ENCODE data around the gene ARIH2.
"Not testable (repeated sequence)": the region's sequence is repeated elsewhere in the genome, so short reads cannot be mapped to it uniquely, and the experiment has no call there.

ARIH2 gene

DNA sequence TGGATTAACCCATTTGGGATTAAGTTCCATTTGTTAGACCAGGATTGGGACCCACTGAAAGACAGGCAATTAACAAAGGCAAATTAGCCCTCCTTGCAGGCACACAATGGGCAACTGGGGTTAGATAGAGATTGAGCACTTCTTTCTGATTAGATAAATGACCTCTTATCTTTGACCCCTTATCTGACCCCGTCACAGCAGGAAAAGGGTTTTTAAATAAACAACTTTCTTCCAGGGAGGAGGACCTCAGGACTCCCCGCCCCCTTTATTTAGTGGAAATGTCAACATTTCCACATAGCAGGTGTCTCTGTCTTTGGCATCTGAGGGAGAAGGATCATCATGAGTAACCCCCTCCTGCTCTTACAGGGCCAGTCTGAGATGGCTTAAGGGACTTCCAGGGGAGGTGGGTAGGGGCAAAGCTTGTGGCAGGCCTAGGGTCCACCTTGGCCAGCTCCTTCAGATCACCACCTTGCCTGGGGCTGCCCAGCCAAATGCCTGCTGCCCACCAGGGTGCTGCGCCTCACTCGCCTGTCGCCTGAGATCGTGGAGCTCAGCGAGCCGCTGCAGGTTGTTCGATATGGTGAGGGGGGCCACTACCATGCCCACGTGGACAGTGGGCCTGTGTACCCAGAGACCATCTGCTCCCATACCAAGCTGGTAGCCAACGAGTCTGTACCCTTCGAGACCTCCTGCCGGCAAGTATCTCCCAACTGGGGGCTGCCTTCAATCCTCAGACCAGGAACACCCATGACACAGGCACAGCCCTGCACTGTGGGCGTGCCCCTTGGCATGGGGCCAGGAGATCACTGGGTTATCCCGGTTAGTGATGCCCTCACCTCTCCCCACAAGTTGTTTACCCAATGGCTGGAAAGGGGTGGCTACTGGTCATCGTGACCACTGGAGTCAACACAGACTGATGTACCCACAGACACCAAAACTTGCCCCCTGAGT is 86.0 kb downstream of the ARIH2 start:
- no peak for DNase-seq (ENCODE audit: low read depth)

DNA sequence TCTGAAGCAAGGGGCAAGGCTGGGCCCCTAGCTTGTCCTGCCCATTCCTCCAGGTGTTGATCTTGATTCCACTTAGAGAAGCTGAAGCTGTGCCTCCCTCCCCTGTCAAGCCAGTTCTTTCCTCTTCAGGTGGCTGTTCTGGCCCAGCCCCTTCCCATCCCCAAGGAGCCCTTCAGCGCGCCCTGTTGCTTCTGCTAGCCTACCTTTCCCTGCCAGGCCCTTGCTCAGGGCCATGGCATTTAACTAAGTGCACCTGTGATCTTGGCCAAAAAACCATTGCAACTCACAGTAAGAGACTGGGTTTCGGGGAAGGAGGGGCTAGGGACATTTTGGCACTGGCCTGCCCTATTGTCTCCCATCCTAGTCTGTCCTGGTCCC is 86.7 kb downstream of the ARIH2 start:
- DNase-seq (ENCODE audit: low read depth) = no peak

DNA sequence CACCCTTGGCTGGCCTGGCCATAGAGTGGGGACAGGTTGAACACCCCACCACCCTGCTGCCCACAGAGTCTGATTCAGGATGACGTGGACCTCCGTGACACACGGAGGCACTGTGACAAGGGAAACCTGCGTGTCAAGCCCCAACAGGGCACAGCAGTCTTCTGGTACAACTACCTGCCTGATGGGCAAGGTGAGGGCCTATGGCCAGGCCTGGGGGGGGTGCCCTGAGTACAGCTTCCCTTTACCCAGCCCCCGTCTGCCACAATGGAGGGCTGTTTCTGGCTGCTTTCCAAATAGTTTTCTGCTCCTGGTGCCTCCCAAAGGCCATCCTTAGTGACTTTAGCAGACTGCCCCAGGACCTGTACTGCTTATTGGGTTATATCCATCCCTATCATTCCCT is 87.4 kb downstream of the ARIH2 start:
- no peak for DNase-seq (ENCODE audit: low read depth)

DNA sequence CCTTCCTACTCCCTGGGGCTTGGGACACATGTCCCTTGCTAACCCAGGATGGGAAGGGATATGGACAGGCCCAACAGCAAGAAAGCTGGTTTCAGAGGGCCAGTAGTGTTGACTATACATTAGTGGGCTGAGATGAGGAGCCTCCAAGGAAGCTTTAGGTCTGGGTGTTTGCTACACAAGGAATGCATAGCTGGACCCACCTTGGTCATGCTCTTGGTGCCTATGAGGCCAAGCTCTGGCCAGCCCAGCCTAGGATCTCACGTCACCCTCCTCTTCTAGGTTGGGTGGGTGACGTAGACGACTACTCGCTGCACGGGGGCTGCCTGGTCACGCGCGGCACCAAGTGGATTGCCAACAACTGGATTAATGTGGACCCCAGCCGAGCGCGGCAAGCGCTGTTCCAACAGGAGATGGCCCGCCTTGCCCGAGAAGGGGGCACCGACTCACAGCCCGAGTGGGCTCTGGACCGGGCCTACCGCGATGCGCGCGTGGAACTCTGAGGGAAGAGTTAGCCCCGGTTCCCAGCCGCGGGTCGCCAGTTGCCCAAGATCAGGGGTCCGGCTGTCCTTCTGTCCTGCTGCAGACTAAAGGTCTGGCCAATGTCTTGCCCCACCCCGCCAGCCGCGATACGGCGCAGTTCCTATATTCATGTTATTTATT is 87.9 kb downstream of the ARIH2 start:
- no peak for DNase-seq (ENCODE audit: low read depth)

DNA sequence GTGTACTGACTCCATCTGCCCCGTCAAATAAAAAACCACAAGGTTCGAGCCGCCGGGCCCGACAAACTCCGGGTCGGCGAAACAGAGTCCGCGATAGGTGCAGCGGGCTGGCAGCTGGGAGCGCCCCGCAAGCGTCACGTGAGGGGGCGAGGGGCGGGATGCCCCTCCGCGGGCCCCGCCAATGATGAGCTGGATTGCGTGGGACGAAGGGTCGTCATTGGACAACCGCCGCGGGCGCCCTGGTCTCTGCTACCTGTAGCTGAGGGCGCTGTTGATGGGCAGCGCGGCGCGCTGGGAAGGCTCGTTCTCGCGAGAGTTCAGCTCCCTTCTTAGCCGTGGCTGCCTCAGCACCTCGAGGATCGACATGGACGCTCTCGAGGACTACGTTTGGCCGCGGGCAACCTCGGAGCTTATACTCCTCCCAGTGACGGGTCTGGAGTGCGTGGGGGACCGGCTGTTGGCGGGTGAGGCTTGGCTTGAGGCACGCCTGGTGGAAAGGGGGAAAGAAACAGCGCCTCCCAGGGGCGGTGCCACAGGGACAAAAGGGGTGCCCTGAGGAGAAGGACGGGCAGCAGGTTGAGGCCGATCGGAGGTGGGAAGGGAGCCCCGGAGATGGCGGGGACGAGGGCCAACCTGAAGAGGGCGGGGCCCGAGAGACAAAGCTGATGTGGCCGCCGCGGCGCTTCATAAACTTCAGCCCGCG is 88.6 kb downstream of the ARIH2 start, which contains the start of gene WDR6:
WDR6 (plus strand) TSS at position 324 of the 703 bp plus-strand sequence; CDS start at position 365, 41 bp downstream.
- peak; percentile 87 for DNase-seq (ENCODE audit: low read depth)

DNA sequence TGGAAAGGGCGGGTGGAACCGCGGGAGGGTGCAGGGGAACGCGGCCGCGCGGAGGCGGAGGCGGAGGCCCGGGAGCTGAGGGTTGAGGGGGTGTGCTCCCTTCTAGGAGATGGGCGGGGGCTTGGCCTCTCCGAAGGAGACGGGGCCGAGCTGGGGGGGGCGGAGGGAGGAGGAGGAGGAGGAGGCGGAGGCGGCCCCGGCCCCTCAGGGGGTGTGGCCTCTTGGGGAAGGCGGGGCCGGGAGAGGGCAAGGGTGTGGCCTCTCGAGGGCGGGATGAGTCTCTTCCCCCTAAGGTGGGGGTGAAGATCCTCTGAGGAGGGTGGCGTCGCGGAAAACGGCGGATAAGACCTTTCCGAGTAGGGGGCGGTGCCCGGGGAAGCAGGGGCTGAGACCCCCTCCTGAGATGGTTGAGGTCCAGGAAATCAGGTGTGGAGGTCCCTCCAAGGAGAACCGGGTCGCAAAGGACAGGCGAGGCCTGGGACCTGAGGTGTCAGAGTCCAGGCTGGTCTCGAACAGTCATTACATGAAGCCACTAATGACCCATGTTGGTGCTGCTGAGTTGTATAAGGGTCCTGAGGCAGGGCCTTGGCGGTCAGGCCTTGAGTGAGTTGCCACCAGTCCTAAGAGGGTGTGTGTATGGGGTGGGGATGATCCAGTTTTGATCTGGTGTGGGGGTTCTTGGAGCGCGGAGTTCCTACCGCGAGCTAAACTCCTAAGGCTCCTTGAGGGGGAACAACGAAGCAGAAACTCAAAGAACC is 89.3 kb downstream of the ARIH2 start:
- peak; percentile 70 for DNase-seq (ENCODE audit: low read depth)

DNA sequence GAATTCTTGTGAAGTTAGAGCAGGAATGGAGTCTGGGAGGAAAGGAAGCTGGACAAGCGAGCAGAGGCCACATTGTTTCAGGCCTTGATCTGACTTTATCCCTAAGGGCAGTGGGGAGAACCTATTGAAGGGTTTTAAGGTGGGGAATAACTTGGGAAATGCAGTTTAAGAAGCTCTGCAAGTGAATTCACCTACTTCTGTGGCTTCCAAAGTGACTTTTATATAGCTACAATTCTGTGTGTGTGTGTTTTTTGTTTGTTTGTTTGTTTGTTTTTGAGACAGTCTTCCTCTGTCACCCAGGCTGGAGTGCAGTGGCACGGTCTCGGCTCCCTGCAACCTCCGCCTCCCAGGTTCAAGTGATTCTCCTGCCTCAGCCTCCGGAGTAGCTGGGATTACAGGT is 90.0 kb downstream of the ARIH2 start:
- not testable (repeated sequence) for DNase-seq (ENCODE audit: low read depth)

DNA sequence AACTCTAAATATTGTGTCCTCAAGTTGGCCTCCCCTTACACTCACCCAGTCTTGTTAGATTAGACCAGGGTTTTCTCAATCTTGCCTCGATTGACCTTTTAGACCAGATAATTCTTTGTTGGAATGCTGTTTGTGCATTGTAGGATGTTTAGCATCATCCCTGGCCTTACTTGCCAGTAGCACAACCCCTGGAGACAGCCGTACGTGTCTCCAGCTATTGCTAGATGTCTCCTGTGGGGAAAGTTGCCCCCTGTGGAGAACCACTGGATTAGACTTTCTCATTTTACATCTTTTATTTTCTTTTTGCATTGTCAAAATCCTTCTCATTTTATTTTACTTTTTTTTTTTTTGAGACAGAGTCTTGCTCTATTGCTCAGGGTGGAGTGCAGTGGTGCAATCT is 90.8 kb downstream of the ARIH2 start:
- no peak for DNase-seq (ENCODE audit: low read depth)

DNA sequence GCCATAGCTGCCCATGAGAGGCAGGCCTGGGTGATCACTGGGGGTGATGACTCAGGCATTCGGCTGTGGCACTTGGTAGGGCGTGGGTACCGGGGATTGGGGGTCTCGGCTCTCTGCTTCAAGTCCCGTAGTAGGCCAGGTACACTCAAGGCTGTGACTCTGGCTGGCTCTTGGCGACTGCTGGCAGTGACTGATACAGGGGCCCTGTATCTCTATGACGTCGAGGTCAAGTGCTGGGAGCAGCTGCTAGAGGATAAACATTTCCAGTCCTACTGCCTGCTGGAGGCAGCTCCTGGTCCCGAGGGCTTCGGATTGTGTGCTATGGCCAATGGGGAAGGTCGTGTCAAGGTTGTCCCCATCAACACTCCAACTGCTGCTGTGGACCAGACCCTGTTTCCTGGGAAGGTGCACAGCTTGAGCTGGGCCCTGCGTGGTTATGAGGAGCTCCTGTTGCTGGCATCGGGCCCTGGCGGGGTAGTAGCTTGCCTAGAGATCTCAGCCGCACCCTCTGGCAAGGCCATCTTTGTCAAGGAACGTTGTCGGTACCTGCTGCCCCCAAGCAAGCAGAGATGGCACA is 93.9 kb downstream of the ARIH2 start:
- DNase-seq (ENCODE audit: low read depth) = no peak

DNA sequence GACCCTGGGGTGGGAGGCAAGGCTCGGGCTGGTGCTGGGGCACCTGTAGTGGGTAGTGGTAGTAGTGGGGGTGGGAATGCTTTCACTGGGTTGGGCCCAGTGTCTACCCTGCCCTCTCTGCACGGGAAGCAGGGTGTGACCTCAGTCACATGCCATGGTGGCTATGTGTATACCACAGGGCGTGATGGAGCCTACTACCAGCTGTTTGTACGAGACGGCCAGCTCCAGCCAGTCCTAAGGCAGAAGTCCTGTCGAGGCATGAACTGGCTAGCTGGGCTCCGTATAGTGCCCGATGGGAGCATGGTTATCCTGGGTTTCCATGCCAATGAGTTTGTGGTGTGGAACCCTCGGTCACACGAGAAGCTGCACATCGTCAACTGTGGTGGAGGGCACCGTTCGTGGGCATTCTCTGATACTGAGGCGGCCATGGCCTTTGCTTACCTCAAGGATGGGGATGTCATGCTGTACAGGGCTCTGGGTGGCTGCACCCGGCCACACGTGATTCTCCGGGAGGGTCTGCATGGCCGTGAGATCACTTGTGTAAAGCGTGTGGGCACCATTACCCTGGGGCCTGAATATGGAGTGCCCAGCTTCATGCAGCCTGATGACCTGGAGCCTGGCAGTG is 94.6 kb downstream of the ARIH2 start:
- DNase-seq (ENCODE audit: low read depth) = no peak

DNA sequence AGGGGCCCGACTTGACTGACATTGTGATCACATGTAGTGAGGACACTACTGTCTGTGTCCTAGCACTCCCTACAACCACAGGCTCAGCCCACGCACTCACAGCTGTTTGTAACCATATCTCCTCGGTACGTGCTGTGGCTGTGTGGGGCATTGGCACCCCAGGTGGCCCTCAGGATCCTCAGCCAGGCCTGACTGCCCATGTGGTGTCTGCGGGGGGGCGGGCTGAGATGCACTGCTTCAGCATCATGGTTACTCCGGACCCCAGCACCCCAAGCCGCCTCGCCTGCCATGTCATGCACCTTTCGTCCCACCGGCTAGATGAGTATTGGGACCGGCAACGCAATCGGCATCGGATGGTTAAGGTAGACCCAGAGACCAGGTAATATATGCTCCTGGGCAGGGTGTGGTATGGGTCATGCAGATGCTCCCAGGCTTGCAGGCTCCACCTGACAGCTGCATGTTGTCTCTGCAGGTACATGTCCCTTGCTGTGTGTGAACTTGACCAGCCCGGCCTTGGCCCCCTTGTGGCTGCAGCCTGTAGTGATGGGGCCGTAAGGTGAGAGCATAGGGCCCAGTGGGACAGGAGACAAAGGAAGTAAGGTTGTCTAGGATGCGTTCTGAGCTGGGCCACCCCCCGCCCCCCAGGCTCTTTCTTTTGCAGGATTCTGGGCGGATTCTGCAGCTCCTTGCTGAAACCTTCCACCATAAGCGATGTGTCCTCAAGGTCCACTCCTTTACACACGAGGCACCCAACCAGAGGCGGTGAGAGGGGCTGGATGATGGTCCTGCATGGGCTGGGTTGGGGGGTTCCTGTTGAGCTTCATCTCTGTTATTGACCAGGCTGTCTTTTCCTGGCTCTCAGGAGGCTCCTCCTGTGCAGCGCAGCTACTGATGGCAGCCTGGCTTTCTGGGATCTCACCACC is 95.4 kb downstream of the ARIH2 start:
- DNase-seq (ENCODE audit: low read depth) = no peak

DNA sequence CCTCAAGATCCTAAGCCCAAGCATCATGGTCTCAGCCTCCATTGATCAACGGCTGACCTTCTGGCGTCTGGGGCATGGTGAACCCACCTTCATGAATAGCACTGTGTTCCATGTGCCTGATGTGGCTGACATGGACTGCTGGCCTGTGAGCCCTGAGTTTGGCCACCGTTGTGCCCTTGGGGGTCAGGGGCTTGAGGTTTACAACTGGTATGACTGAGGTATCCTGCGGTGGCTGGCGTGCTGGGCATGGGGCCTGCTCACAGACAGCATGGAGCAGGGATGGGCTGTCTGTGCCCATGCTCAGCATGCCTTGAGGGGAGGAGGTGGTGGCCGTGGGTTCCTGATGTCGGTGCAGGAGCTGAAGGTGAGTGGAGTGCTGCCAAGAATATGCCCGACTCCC is 96.4 kb downstream of the ARIH2 start:
- DNase-seq (ENCODE audit: low read depth) = no peak

DNA sequence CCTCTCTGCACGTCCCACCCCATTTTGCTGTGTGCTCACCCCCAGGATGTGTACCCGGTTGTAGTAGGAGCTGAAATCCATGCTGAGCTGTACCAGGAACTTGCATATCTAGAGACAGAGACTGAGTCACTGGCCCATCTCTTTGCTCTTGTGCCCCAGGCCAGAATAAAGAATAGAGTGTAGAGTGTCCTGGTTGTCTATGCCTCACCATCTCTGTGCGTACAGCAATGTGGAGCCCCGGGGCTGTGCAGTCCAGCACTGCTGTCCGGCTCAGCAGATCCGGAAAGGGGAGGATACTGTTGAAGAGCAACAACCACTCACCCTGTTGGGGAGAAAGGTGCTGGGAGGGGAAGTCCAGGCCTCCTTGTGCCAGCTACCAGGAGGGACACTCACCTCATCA is 97.1 kb downstream of the ARIH2 start:
- no peak for DNase-seq (ENCODE audit: low read depth)

DNA sequence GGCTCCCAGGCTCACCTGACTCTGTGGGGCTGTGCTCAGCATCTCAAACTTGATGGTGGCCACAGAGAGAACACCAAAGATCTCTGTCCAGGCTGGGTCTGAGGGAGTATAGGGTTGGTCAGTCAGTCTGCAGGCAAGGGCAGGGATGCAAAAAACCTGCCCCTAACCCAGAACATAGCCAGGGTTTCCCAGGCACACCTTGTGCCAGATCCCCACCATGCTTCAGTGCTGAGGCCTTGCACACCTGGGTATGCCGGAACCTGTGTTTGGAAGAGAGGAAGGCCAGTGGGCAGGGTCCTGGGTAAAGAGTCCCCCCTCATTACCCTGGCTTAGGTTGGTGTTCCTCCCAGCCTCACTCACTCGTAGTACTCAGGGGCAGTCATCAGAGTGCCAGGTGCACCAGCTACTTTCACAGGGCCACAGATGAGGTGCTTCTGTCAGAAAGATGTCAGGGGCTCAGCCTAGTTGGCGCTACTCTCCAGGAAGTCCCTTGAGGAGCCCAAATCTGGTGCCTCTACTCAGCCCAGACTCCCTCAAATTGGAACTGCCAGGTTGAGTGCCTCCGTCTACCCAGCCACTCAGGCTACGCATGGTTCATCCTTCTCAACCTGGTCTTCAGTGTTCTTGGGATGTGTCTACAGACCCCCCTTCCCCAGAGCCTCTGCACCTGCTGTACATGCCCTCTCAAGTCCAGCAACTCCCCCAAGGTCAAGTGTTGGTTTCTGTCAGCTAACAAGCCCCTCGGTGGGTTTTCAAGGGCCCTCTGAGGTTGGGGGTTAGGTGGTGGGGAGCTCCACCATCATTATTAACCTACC is 98.0 kb downstream of the ARIH2 start:
- no peak for DNase-seq (ENCODE audit: low read depth)

DNA sequence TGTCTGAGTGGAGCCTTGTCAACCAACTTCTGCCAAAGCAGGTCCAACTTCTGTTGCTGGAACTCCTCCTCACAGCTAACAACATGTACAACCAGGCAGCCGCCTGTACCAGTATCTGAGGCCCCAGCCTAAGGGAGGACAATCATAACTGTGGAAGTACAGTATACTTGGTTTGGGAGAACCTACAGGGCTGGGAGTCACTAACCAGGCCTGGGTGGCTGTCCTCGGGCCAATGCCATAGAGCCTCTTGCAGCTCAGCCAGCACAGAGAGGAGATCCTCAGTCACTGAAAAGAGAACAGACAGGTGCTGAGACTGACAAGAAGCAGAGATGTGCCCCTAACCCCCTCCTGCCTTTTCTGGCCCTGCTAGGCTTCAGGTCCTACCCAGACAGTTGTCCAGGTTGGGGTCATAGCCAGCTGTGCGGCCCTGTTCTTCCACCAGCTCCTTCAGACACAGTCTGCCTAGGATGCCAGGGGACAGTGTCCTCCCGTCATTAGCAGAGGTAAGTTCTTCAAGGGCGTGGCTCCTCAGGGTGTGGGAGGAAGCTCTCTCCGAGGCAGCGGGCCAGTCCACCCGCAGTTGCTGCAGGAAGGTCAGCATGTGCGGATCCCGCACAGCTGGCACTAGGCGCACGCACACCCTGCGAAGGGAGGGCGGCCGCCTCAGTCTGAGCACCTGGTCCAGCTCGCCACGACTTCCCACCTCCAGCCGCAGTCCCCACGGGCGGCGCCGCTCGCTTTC is 98.8 kb downstream of the ARIH2 start:
- DNase-seq (ENCODE audit: low read depth) = no peak

DNA sequence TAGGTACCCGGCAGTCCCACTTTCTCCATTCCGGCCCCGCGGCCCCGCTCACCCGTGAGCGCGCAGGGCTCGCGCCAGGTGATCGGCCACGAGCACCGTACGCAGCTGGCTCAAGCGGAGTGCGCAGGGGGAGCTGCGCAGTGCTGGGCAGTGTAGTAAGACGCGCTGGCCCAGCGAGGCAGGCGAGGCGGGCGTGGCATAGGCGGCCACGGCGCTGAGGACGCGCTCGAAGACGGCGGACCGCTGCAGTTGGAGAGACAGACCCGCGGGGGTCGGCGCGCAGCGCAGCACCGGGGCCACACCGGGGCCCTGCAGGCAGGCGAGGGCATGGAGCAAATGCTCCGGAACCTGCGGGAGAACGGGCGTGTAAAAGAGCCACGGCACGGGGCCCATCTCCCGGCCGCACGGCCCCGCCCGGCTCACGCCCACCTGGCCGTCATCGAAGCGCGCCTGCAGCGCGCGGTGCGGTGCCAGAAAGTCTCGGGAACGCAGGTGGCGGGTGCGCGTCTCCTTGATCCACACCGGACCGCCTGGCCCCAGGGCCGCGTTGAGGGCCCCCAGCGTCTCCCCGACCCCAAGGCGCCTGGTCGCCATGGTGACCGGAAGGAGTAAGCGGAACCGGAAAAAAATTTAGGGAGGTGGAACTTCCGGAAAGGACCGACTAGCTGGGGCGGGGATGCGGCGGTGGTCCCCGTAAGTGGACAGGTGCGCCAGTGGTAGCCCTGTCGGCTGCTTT is 99.5 kb downstream of the ARIH2 start, which contains the start of gene DALRD3:
DALRD3 (minus strand) TSS at position 610 of the 736 bp plus-strand sequence; CDS start at position 594, 16 bp downstream.
- DNase-seq (ENCODE audit: low read depth) = no peak

DNA sequence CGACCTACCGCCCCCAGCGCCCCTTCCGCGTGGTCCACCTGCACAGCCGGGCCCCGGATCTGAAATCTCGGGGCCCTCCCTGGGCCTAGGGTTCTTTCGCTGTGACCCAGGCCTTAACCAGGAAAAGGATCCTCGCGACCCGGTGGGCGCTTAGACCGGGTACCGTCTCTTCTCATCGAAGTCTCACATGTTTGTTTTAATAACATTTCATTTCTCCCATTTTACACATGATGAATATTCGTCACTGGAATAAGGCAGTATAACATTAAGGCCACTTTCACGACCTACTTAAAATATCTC is 100.0 kb downstream of the ARIH2 start:
- no peak for DNase-seq (ENCODE audit: low read depth)

DNA sequence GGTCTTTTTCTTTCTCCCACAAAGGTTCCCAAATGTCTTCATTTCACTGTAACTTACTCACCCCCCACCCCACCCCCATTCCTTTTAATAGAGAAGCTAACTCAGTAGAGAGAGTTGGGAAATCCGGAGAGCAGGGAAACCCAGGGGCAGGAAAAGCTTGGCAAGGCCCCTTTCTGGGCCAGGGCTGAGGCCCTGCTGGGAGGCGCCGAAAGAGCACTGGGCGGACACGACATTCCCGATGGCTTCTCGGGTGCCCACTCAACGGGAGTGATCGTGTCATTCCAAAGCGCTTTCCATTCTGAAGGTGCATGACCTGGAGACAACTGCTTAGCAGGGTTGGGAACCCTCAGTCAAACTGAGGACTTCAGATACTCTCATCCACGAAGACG is 101.3 kb downstream of the ARIH2 start:
- DNase-seq (ENCODE audit: low read depth) = no peak

Data from stimulated activated CD8-positive, alpha-beta memory T cell treated with anti-CD3 and anti-CD28 coated beads, Interleukin-15, amount 100 ng/mL, for 1 hour (primary cell).